ENCODE measurements around the gene TNFRSF9.

TNFRSF9 gene

GRCh38 chr1:7884757-7885156, 55.9 kb downstream of the TNFRSF9 start:
- Histone ChIP-seq H3K9me3 (peaks cover 6% of the 10 kb centered on the region; the same call in 1 of the 2 replicates), H3K4me2 (no peak overlapping the region), H3K27ac (no peak overlapping the region)

DNA sequence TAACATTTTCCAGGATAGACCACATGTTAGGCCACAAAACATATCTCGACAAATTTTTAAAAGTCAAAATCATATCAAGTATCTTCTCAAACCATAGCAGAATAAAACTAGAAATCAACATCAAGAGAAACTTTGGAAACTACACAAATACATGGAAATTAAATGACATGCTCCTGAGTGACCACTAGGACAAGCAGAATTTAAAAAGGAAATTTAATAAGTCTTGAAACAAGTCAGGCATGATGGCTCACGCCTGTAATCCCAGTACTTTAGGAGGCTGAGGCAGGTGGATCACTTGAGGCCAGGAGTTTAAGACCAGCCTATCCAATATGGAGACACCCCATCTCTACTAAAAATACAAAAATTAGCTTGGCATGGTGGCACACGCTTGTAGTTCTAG, 61.4 kb downstream of the TNFRSF9 start:
- H3K4me1 ChIP-seq, result no peaks in the 10 kb centered on the region
- no peak overlapping the region for H3K4me3 ChIP-seq
- no peaks in the 10 kb centered on the region for H3K27me3 ChIP-seq
- H3K4me2 ChIP-seq, result no peak overlapping the region
- no peaks in the 10 kb centered on the region for H4K20me1 ChIP-seq
- H3K9me3 ChIP-seq, result peaks cover 35% of the 10 kb centered on the region
- no peak overlapping the region for H3K9ac ChIP-seq
- H3K27ac ChIP-seq, result no peak overlapping the region
- H3K36me3 ChIP-seq, result no peaks in the 10 kb centered on the region
- TF ChIP-seq Cebpa-rat (IDR thresholded peaks at IDR 0.05), result no peak

More at GRCh38 chr1:7884757-7885156, 55.9 kb downstream of the TNFRSF9 start:
- H3K9ac ChIP-seq, result no peak overlapping the region
- no peak for TF ChIP-seq Cebpa-rat (IDR thresholded peaks at IDR 0.05)
- no peaks in the 10 kb centered on the region for H3K4me1 ChIP-seq
- H3K27me3 ChIP-seq, result no peaks in the 10 kb centered on the region
- H3K36me3 ChIP-seq, result no peaks in the 10 kb centered on the region
- H3K4me3 ChIP-seq, result no peak overlapping the region
- H4K20me1 ChIP-seq, result no peaks in the 10 kb centered on the region

- H3K27ac ChIP-seq, result no peak overlapping the region
- H3K36me3 ChIP-seq, result no peaks in the 10 kb centered on the region
- no peak for TF ChIP-seq Cebpa-rat (IDR thresholded peaks at IDR 0.05)
- H3K4me3 ChIP-seq, result no peak overlapping the region
- H3K27me3 ChIP-seq, result no peaks in the 10 kb centered on the region
- peaks cover 35% of the 10 kb centered on the region for H3K9me3 ChIP-seq
- H3K4me2 ChIP-seq, result no peak overlapping the region
- no peaks in the 10 kb centered on the region for H4K20me1 ChIP-seq
- no peak overlapping the region for H3K9ac ChIP-seq
- no peaks in the 10 kb centered on the region for H3K4me1 ChIP-seq
Measured at GRCh38 chr1:7878027-7878426, 62.6 kb downstream of the TNFRSF9 start.

- Histone ChIP-seq H3K27me3 (no peaks in the 10 kb centered on the region), H4K20me1 (no peaks in the 10 kb centered on the region), H3K9ac (no peak overlapping the region), H3K4me3 (no peak overlapping the region), H3K36me3 (no peaks in the 10 kb centered on the region), H3K9me3 (peaks cover 35% of the 10 kb centered on the region), H3K27ac (no peak overlapping the region), H3K4me2 (no peak overlapping the region), H3K4me1 (no peaks in the 10 kb centered on the region)
- TF ChIP-seq Cebpa-rat (IDR thresholded peaks at IDR 0.05), result no peak
Measured at GRCh38 chr1:7873801-7874795, 66.5 kb downstream of the TNFRSF9 start.

GRCh38 chr1:7871136-7871535, 69.5 kb downstream of the TNFRSF9 start:
- H3K4me1 ChIP-seq, result no peaks in the 10 kb centered on the region
- H4K20me1 ChIP-seq, result no peaks in the 10 kb centered on the region
- no peak overlapping the region for H3K9ac ChIP-seq
- H3K27me3 ChIP-seq, result no peaks in the 10 kb centered on the region
- TF ChIP-seq Cebpa-rat (IDR thresholded peaks at IDR 0.05), result no peak
- no peak overlapping the region for H3K4me2 ChIP-seq
- no peak overlapping the region for H3K4me3 ChIP-seq
- H3K27ac ChIP-seq, result no peak overlapping the region
- peaks cover 14% of the 10 kb centered on the region for H3K9me3 ChIP-seq
- H3K36me3 ChIP-seq, result no peaks in the 10 kb centered on the region

GRCh38 chr1:7869136-7869920, 71.3 kb downstream of the TNFRSF9 start:
- Histone ChIP-seq H3K4me2 (no peak overlapping the region), H4K20me1 (no peaks in the 10 kb centered on the region), H3K27me3 (no peaks in the 10 kb centered on the region), H3K9me3 (peaks cover 1% of the 10 kb centered on the region; the same call in 1 of the 2 replicates), H3K4me3 (no peak overlapping the region), H3K36me3 (no peaks in the 10 kb centered on the region), H3K4me1 (no peaks in the 10 kb centered on the region), H3K27ac (no peak overlapping the region), H3K9ac (no peak overlapping the region)
- no peak for TF ChIP-seq Cebpa-rat (IDR thresholded peaks at IDR 0.05)

- H3K4me1 ChIP-seq, result no peaks in the 10 kb centered on the region
- no peaks in the 10 kb centered on the region for H3K36me3 ChIP-seq
- H3K9me3 ChIP-seq, result no peaks in the 10 kb centered on the region
- no peak overlapping the region for H3K27ac ChIP-seq
- no peak overlapping the region for H3K9ac ChIP-seq
- no peaks in the 10 kb centered on the region for H4K20me1 ChIP-seq
- TF ChIP-seq Cebpa-rat (IDR thresholded peaks at IDR 0.05), result no peak
- H3K27me3 ChIP-seq, result no peaks in the 10 kb centered on the region
- H3K4me2 ChIP-seq, result no peak overlapping the region
- no peak overlapping the region for H3K4me3 ChIP-seq
Measured at GRCh38 chr1:7868070-7868780, 72.4 kb downstream of the TNFRSF9 start.

DNA sequence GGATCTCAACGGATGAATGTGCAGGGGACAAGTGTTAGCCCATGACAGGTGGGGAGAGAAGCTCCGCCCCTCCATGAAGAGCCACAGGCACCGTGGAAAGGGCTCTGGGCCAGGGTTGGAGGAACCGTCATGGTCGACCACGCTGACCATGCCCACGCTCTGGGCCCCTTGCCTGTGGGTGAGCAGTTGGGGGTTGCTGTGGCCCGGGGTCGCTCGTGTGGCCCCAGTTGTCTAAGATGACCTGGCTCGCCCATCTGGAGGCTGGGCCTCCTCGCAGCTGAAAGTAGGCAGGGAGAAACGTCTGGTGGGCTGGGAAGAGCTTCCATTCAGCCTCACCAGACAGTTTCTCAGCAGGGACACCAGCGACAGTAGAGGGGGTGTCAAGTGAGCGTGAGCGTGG, 74.7 kb downstream of the TNFRSF9 start:
- Histone ChIP-seq H3K36me3 (no peaks in the 10 kb centered on the region), H3K4me2 (no peak overlapping the region), H3K9me3 (no peaks in the 10 kb centered on the region), H3K27me3 (no peaks in the 10 kb centered on the region), H3K9ac (no peak overlapping the region), H3K4me3 (no peak overlapping the region), H3K27ac (no peak overlapping the region), H3K4me1 (no peaks in the 10 kb centered on the region), H4K20me1 (no peaks in the 10 kb centered on the region)
- TF ChIP-seq Cebpa-rat (IDR thresholded peaks at IDR 0.05), result no peak

All from BLaER1 (cell line).